Stimulated activated CD4-positive, alpha-beta T cell treated with anti-CD3 and anti-CD28 coated beads, Interleukin-4, amount 100 ng/mL, for 48 hours (primary cell): ENCODE data around the gene KRTAP22-2.

ENCODE experiments used
- DNase-seq, 2 donors: peaks; one replicate each; pipeline ENCODE4 v3.0.0-alpha.2; 2020; ENCODE audit warnings: low read depth in 2 of 2

The KRTAP22-2 gene

DNA sequence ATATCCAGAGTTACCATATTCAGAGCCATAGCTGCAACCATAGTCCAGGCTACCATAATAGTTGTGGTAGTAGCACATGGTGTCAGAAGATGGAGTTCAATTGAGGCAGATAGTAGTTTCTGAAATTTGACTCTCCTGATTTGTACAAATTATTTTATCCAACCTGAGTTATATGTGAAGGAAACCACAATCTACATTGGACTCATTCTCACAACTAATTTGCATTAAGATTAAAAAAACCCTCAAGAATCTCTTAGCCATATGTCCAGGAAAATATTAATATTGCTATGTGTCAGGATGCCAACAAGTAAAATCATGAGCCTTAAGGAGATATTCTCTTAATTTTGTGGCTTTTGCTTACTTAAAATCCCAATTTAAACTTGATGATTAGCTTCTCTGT is at the start of gene KRTAP22-2:
KRTAP22-2 (minus strand) TSS at position 101 of the 400 bp plus-strand sequence.
- no peak for DNase-seq

GRCh38 chr21:30638686-30639085 is 48.5 kb upstream of the KRTAP22-2 start:
- no peak for DNase-seq

DNA sequence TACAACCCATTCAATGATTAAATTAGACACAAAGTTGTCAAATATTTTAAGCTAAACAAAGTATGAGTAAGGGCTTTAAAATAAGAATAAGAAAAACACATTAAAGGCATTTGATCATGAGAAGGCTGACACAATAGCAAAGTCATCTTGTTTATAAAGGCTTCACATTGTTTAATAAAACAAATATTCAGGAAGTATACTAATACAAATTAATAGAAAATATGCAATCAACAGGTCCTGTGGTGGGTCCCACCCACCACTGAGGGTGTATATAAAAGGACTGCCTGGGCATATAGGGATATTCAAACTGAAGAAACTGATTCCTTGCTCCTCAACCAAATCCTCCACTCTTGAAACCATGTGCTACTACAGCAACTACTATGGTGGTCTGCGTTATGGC is 44.7 kb upstream of the KRTAP22-2 start, which contains the start of gene KRTAP20-2:
KRTAP20-2 (plus strand) TSS at position 301 of the 400 bp plus-strand sequence; CDS start at position 359, 58 bp downstream.
- no peak for DNase-seq

DNA sequence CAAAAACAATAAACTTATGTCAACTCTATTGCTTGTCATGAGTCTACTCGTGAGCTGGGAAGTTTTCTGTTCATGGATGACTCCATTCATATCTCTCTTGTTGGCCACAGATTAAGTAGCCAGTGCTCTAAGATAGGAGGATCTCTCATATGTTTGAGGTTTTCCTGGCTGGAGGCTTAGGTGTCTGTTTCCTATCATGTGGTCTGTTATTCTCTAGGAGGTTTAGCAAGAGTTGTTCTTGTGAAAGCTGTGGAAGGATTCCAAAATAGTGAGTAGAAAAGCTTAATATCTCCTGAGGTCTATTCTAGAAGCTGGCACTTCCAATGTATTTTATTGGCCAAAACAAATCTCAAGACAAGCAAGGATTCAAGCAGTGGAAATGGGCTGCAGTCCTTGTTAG is 39.0 kb upstream of the KRTAP22-2 start:
- no peak for DNase-seq

DNA sequence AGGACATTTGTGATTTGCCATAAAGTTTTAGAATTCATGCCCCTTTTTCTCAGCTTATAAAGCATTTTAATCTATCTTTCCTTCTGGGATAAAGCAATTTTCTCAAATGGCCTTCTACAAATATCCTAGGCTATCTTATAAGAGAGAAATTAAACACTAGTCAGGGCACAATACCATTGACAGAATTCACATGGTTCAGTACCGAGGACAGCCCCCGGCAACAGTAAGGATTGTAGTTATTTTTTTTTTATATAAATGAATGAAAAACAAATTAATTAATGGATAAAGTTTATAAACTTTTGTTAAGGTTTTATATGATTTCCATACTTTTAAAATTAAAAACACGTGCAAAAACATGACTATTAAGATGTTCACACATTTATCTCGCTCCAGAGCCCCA is 37.9 kb upstream of the KRTAP22-2 start:
- no peak for DNase-seq

DNA sequence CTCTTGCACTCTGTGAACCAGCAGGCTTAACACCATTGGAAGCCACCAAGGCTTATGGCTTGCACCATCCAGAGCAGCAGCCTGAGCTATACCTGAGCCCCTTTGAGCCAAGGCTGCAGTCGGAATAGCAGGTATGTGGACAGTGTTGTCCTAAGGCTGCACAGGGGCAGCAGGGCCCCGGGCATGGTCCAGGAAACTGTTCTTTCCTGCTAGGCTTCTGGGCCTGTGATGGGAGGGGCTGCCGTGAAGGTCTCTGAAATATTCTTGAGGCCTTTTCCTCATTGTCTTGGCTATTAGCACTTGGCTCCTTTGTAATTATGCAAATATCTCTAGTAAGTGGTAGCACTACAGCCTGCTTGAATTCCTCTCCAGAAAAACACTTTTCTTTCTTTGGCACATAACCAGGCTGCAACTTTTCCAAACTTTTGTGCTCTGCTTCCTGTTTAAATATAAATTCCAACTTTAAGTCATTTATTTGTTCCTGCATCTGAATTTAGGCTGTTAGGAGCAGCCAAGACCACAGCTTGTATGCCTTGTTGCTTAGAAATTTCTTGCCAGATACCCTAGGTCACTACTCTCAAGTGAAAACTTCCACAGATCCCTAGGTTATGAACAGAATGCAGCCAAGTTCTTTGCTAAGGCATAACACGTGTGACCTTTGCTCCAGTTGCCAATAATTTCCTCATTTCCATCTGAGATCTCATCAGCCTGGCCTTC is 35.4 kb upstream of the KRTAP22-2 start:
- DNase-seq: no peak

DNA sequence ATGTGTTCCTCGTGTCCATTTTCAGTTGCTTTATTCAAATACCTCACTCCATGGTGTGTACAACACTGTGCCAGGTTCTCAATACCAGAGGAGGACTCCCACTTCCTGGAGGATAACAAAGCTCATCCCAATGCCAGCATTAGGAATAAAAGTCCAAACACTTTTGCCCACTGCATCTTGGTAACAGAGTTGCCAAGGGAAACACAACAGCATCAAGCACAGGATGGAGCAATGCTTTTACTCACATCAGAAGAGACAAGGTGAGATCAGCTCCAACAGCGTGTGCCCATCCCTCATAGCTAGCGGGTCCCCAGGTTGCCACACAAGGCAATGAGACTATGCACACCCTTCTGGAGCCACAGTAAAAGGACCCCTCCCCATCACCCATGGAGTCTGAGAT is 33.2 kb upstream of the KRTAP22-2 start:
- no peak for DNase-seq

GRCh38 chr21:30620522-30620921 is 30.3 kb upstream of the KRTAP22-2 start, which contains the start of gene KRTAP20-4:
TSS of gene KRTAP20-4 (plus strand) at chr21:30620627.
- DNase-seq: no peak

DNA sequence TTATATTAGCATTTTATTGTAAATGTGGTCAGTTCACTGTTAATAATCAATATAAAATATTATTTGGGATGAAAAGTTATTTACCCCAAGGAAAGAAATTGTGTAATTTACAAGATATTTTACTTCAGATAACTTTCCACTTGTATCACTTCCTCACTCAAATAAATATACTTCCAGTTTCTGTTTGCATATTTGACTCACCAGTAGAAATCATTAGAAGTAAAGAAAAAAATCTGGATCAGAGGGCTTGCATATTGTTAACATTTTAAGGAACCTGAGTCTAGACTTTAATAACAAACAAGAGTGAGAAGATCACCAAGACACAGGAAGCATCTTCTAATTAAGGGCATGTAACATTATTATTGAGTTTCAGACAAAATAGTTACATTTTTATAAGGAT is 29.9 kb upstream of the KRTAP22-2 start:
- no peak for DNase-seq

- no peak for DNase-seq
These were observed 25.9 kb upstream of the KRTAP22-2 start, which contains the start of gene KRTAP20-1 for GRCh38 chr21:30616125-30616524. TSS of gene KRTAP20-1 (plus strand) at chr21:30616425. CDS start at chr21:30616455, 30 bp downstream.

DNA sequence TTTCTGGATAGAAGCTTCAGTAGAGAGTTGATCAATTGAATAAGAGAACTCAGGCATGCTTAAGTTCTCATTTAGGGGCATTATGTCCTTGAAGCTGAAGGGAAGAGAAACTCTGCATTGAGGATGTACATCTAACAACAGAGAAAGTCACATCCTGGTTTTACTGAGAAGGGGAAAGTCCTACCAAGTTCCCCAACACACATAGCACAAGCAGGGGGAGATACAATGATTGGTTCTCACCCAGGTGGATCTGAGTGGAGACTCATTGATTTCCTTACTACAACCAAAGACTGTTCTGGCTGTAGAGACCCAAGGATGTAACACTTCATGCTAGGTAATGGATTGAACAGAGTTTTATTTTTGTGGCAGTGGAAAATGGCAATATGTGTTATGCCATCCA is 25.0 kb upstream of the KRTAP22-2 start:
- DNase-seq: no peak

GRCh38 chr21:30613836-30614235 is 23.6 kb upstream of the KRTAP22-2 start, which contains the start of gene KRTAP6-1:
TSS of gene KRTAP6-1 (minus strand) at chr21:30613930. CDS start at chr21:30613904, 26 bp downstream.
- no peak for DNase-seq

- DNase-seq: no peak
These were observed 21.9 kb upstream of the KRTAP22-2 start for GRCh38 chr21:30612132-30612531.

GRCh38 chr21:30605968-30606367 is 15.8 kb upstream of the KRTAP22-2 start:
- DNase-seq: no peak

- no peak for DNase-seq
These were observed 10.6 kb upstream of the KRTAP22-2 start, which contains the start of gene KRTAP22-1 for GRCh38 chr21:30600787-30601186. TSS of gene KRTAP22-1 (plus strand) at chr21:30601087.

DNA sequence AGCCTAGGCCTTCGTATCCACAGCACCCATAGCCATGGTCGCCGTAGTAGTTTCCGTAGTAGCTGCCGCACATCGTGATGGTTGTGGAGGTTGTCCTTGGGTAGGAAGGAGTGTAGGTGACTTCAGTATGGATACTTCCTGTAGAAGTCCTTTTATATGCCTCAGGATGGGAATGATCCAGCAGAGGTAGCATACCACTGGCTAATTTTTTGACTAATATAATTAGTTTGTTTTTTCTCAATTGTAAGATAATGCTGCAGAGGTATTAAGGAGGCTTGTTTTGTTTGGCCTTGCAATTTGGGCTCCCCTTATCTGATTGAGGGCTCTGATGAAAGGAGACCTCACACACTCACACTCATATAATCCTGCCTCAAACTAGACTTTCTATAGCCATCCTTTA is 8.6 kb upstream of the KRTAP22-2 start, which contains the start of gene KRTAP6-2:
KRTAP6-2 (minus strand) TSS at position 101 of the 400 bp plus-strand sequence; CDS start at position 73, 28 bp downstream.
- DNase-seq: no peak

DNA sequence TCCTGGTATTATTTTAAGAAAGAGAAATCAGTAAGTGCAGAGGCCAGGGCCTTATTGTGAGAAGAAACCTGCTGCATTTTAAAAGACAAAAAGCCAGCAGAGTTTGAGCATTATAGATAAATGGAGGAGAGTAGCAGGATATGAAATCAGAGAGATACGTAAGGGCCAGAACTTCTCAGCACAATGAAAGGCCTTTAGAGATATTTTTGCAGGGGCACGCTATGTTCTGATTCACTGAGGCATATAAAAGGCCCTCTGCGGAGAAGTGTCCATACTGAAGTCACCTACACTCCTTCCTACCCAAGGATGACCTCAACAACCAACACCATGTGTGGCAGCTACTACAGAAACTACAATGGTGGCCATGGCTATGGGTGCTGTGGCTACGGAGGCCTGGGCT is 1.9 kb upstream of the KRTAP22-2 start, which contains the start of gene KRTAP6-3:
KRTAP6-3 (plus strand) TSS at position 301 of the 400 bp plus-strand sequence; CDS start at position 307, 6 bp downstream.
- DNase-seq: no peak

- DNase-seq: no peak
These were observed 7.3 kb downstream of the KRTAP22-2 start for GRCh38 chr21:30582870-30583269.

DNA sequence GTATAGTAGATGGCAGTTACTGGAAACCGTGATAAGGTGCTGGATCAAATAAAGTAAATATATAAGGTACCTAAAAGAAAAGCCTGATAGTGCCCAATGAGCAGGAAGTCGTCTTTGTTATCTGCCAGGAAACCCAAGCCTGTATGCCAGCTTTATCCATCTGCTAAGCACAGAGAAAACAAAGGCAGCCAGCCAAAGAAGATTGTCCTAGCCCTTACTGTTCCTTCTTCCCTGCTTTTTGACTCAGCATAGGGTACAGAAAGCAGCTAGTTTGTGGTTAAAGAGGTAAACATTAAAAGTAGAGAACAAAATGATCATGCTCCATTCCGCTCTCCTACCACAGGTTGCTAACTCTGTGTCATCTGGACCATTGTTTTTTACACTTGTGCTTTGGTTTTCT is 10.1 kb downstream of the KRTAP22-2 start:
- DNase-seq: no peak

- no peak for DNase-seq
These were observed 10.9 kb downstream of the KRTAP22-2 start for GRCh38 chr21:30579346-30579745.

- no peak for DNase-seq
These were observed 12.4 kb downstream of the KRTAP22-2 start for GRCh38 chr21:30577766-30578165.

GRCh38 chr21:30567617-30568016 is 22.6 kb downstream of the KRTAP22-2 start:
- DNase-seq: no peak

DNA sequence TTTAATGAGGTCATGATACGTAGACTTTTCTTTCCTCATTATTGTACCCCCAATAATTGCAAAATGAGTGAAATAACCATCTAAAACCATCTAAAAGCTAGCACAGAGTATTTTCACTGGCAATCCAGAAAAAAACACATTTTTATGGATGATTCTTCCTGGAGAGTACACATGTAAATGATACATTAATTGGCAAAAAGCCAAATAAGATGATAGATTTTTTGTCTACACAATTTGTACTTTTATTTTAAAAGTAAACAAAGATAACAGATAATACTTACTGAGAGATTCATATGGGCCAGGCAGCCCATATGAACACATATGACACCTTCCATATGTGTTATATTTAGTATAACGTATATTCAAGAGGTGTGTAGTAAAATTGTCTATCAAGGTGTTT is 26.6 kb downstream of the KRTAP22-2 start:
- DNase-seq: no peak
